HEK293 (cell line): Measurements from ENCODE around the gene SGIP1.

Experiments
- CTCF ChIA-PET: fragments of 350-600 bp; formaldehyde crosslinking; extraction: SDS; loops from one replicate; lab custom pipeline; 2021; ENCODE audit warnings: antibody characterized with exemption; lab: Yijun Ruan, JAX
- POLR2A ChIA-PET: fragments of 300-600 bp; formaldehyde crosslinking; extraction: SDS; loops from one replicate; lab custom pipeline; 2020; ENCODE audit warnings: antibody characterized with exemption, inconsistent platforms; lab: Yijun Ruan, JAX
- H3K27ac ChIP-seq: fragments of 200-500 bp; sonication (Bioruptor generic); 2 replicates; pipeline ENCODE4 v1.5.1; 2014; ENCODE audit warnings: low read depth, low read length, control low read depth, inconsistent platforms; ENCODE audit errors: extremely low read depth
- H3K36me3 ChIP-seq, 2 experiments: fragments of 200-500 bp in 1 of 2; sonication (Bioruptor generic) in 1 of 2; 1 replicate in 1 of 2; 2 replicates in 1 of 2; pipeline ENCODE4 v1.5.1; 2014 to 2017; ENCODE audit warnings: inconsistent platforms in 2 of 2, low read length in 2 of 2; ENCODE audit not compliant: control insufficient read depth in 2 of 2, insufficient read depth in 1 of 2
- H3K4me1 ChIP-seq: fragments of 200-500 bp; sonication (Bioruptor generic); 2 replicates; pipeline ENCODE4 v1.5.1; 2014; ENCODE audit warnings: mild to moderate bottlenecking, low read length, inconsistent platforms; ENCODE audit not compliant: control insufficient read depth, insufficient read depth
- H3K4me3 ChIP-seq: 2 replicates; pipeline ENCODE4 v1.5.1; 2011; ENCODE audit warnings: low read depth, mild to moderate bottlenecking, control low read depth, low read length, moderate library complexity
- H3K9me3 ChIP-seq: fragments of 200-500 bp; sonication (Bioruptor generic); 2 replicates; pipeline ENCODE4 v1.5.1; 2014; ENCODE audit warnings: low read depth, low read length, inconsistent platforms; ENCODE audit not compliant: control insufficient read depth, insufficient read depth
- HOXD13 ChIP-seq: sonication (generic); formaldehyde crosslinking; IDR thresholded peaks from 2 replicates; pipeline ENCODE4 v1.8.0; 2022; ENCODE audit warnings: missing genetic modification reagents, borderline replicate concordance
- KLF10 ChIP-seq: fragments of 450-650 bp; IDR thresholded peaks from 2 replicates; pipeline ENCODE4 v1.5.1; 2018; ENCODE audit warnings: missing biosample characterization, mild to moderate bottlenecking, missing genetic modification characterization
- KLF7 ChIP-seq: fragments of 450-650 bp; formaldehyde crosslinking; IDR thresholded peaks from 2 replicates; pipeline ENCODE4 v1.5.1; 2016; ENCODE audit warnings: missing biosample characterization, missing genetic modification characterization, borderline replicate concordance
- KLF8 ChIP-seq: fragments of 450-650 bp; formaldehyde crosslinking; IDR thresholded peaks from 2 replicates; pipeline ENCODE4 v1.5.1; 2016; ENCODE audit warnings: missing biosample characterization, missing genetic modification characterization
- SCRT1 ChIP-seq: fragments of 450-650 bp; formaldehyde crosslinking; IDR thresholded peaks from 2 replicates; pipeline ENCODE4 v1.5.1; 2016; ENCODE audit warnings: missing biosample characterization, missing genetic modification characterization, borderline replicate concordance
- SP2 ChIP-seq: fragments of 450-650 bp; formaldehyde crosslinking; IDR thresholded peaks from 2 replicates; pipeline ENCODE4 v1.5.1; 2016; ENCODE audit warnings: missing biosample characterization, missing genetic modification characterization
- TCF7L2 ChIP-seq: IDR thresholded peaks from 2 replicates; pipeline ENCODE4 v1.6.1; 2011; ENCODE audit warnings: low read depth, mild to moderate bottlenecking, inconsistent platforms, low read length, moderate library complexity, borderline replicate concordance
- YY1 ChIP-seq: fragments of 450-650 bp; formaldehyde crosslinking; IDR thresholded peaks from 2 replicates; pipeline ENCODE4 v1.5.1; 2018; ENCODE audit warnings: missing biosample characterization, missing genetic modification characterization
- ZNF132 ChIP-seq: fragments of 450-650 bp; formaldehyde crosslinking; IDR thresholded peaks from 2 replicates; pipeline ENCODE4 v1.5.1; 2017; ENCODE audit warnings: missing biosample characterization, missing genetic modification characterization, borderline replicate concordance
- ZNF155 ChIP-seq: fragments of 450-650 bp; formaldehyde crosslinking; IDR thresholded peaks from 2 replicates; pipeline ENCODE4 v1.5.1; 2016; ENCODE audit warnings: missing biosample characterization, missing genetic modification characterization
- ZNF18 ChIP-seq: fragments of 450-650 bp; formaldehyde crosslinking; IDR thresholded peaks from 2 replicates; pipeline ENCODE4 v1.5.1; 2016; ENCODE audit warnings: missing biosample characterization, missing genetic modification characterization
- ZNF184 ChIP-seq: fragments of 450-650 bp; IDR thresholded peaks from 2 replicates; pipeline ENCODE4 v1.5.1; 2018; ENCODE audit warnings: missing biosample characterization, mild to moderate bottlenecking, missing genetic modification characterization
- ZNF19 ChIP-seq: fragments of 450-650 bp; formaldehyde crosslinking; IDR thresholded peaks from 2 replicates; pipeline ENCODE4; 2016; ENCODE audit warnings: missing biosample characterization, missing genetic modification characterization, low read depth
- ZNF214 ChIP-seq: fragments of 450-650 bp; formaldehyde crosslinking; IDR thresholded peaks from 2 replicates; pipeline ENCODE4 v1.5.1; 2017; ENCODE audit warnings: missing biosample characterization, mild to moderate bottlenecking, missing genetic modification characterization, borderline replicate concordance
- ZNF302 ChIP-seq: fragments of 450-650 bp; formaldehyde crosslinking; IDR thresholded peaks from 2 replicates; pipeline ENCODE4 v1.5.1; 2016; ENCODE audit warnings: missing biosample characterization, missing genetic modification characterization, low read depth
- ZNF362 ChIP-seq: fragments of 450-650 bp; formaldehyde crosslinking; IDR thresholded peaks from 2 replicates; pipeline ENCODE4 v1.5.1; 2016; ENCODE audit warnings: missing biosample characterization, missing genetic modification characterization
- ZNF37A ChIP-seq: fragments of 450-650 bp; IDR thresholded peaks from 2 replicates; pipeline ENCODE4 v1.5.1; 2018; ENCODE audit warnings: missing biosample characterization, missing genetic modification characterization
- ZNF423 ChIP-seq: fragments of 450-650 bp; formaldehyde crosslinking; IDR thresholded peaks from 2 replicates; pipeline ENCODE4 v1.5.1; 2016; ENCODE audit warnings: missing biosample characterization, missing genetic modification characterization
- ZNF433 ChIP-seq: fragments of 450-650 bp; formaldehyde crosslinking; IDR thresholded peaks from 2 replicates; pipeline ENCODE4 v1.5.1; 2016; ENCODE audit warnings: missing biosample characterization, missing genetic modification characterization, low read depth
- ZNF521 ChIP-seq: fragments of 450-650 bp; formaldehyde crosslinking; IDR thresholded peaks from 2 replicates; pipeline ENCODE4 v1.5.1; 2017; ENCODE audit warnings: missing biosample characterization, mild to moderate bottlenecking, missing genetic modification characterization
- ZNF560 ChIP-seq: fragments of 450-650 bp; formaldehyde crosslinking; IDR thresholded peaks from 2 replicates; pipeline ENCODE4 v1.5.1; 2017; ENCODE audit warnings: missing biosample characterization, missing genetic modification characterization, borderline replicate concordance
- ZNF561 ChIP-seq: fragments of 450-650 bp; IDR thresholded peaks from 2 replicates; pipeline ENCODE4 v1.5.1; 2018; ENCODE audit warnings: missing biosample characterization, missing genetic modification characterization, borderline replicate concordance
- ZNF621 ChIP-seq: fragments of 450-650 bp; formaldehyde crosslinking; IDR thresholded peaks from 2 replicates; pipeline ENCODE4 v1.5.1; 2017; ENCODE audit warnings: missing biosample characterization, missing genetic modification characterization
- ZNF626 ChIP-seq: fragments of 450-650 bp; sonication (Bioruptor Pico); formaldehyde crosslinking; IDR thresholded peaks from 2 replicates; pipeline ENCODE4 v1.5.1; 2018; ENCODE audit warnings: missing biosample characterization, missing genetic modification characterization, inconsistent platforms
- ZNF670 ChIP-seq: fragments of 450-650 bp; formaldehyde crosslinking; IDR thresholded peaks from 2 replicates; pipeline ENCODE4 v1.5.1; 2016; ENCODE audit warnings: missing biosample characterization, missing genetic modification characterization, low read depth
- ZNF692 ChIP-seq: fragments of 450-650 bp; formaldehyde crosslinking; IDR thresholded peaks from 2 replicates; pipeline ENCODE4 v1.5.1; 2016; ENCODE audit warnings: missing biosample characterization, missing genetic modification characterization
- ZNF707 ChIP-seq: fragments of 450-650 bp; formaldehyde crosslinking; IDR thresholded peaks from 2 replicates; pipeline ENCODE4 v1.5.1; 2016; ENCODE audit warnings: missing biosample characterization, missing genetic modification characterization
- ZNF791 ChIP-seq: fragments of 450-650 bp; formaldehyde crosslinking; IDR thresholded peaks from 2 replicates; pipeline ENCODE4 v1.5.1; 2016; ENCODE audit warnings: missing biosample characterization, missing genetic modification characterization

The SGIP1 gene

GRCh38 chr1:66778969-66779368 lies 245.0 kb downstream of the SGIP1 start:
- TF ChIP-seq KLF8 (tag by site-specific recombination) (no peak), ZNF37A (no peak), ZNF214 (tag by site-specific recombination) (no peak), ZNF560 (tag by site-specific recombination) (no peak), ZNF561 (tag by site-specific recombination) (no peak), ZNF423 (no peak), ZNF362 (no peak), KLF7 (tag by site-specific recombination) (no peak), SP2 (no peak), KLF10 (tag by site-specific recombination) (no peak), ZNF692 (tag by site-specific recombination) (no peak), ZNF302 (tag by site-specific recombination) (no peak), TCF7L2 (no peak), HOXD13 (CRISPR knock-in tag) (no peak), ZNF18 (tag by site-specific recombination) (no peak), ZNF791 (no peak), ZNF521 (tag by site-specific recombination) (no peak)
- ChIA-PET POLR2A (no interaction called here), CTCF (interaction anchor here (0.7 kb wide), 1 partner anchor 227 kb away, joined by 4 read pairs; no protein-coding TSS in a partner anchor)
- H3K4me1 ChIP-seq, result peaks cover 10% of the 10 kb centered on the region
- H3K4me3 ChIP-seq, result no peak overlapping the region
- no peaks in the 10 kb centered on the region for H3K9me3 ChIP-seq
- no peak overlapping the region for H3K27ac ChIP-seq
- no peaks in the 10 kb centered on the region for H3K36me3 ChIP-seq

- no peak for TF ChIP-seq ZNF132 (tag by site-specific recombination)
- no peak for TF ChIP-seq ZNF155 (tag by site-specific recombination)
- no peak for TF ChIP-seq YY1 (tag by site-specific recombination)
- no peak for TF ChIP-seq SCRT1
- no peak for TF ChIP-seq ZNF670 (tag by site-specific recombination)
- no peak for TF ChIP-seq ZNF621 (tag by site-specific recombination)
- no peak for TF ChIP-seq ZNF184 (tag by site-specific recombination)
- no peak for TF ChIP-seq ZNF19
- no peak for TF ChIP-seq ZNF433 (tag by site-specific recombination)
- no peak for TF ChIP-seq ZNF707 (tag by site-specific recombination)
- TF ChIP-seq KLF7 (tag by site-specific recombination), result no peak
- TF ChIP-seq ZNF626, result no peak
- no peak for TF ChIP-seq ZNF521 (tag by site-specific recombination)
- POLR2A ChIA-PET, result no interaction called here
- H3K36me3 ChIP-seq, result no peaks in the 10 kb centered on the region
- no peak overlapping the region for H3K4me3 ChIP-seq
- H3K4me1 ChIP-seq, result peaks cover 10% of the 10 kb centered on the region
- no peaks in the 10 kb centered on the region for H3K9me3 ChIP-seq
- H3K27ac ChIP-seq, result no peak overlapping the region
- CTCF ChIA-PET, result interaction anchor here (0.6 to 1.1 kb wide), 4 partner anchors 14 to 369 kb away, joined by 3 to 4 read pairs (median 3); no protein-coding TSS in a partner anchor
Observed at GRCh38 chr1:66779475-66780078, 245.6 kb downstream of the SGIP1 start.
